Parathyroid adenoma (tissue), 2 donors: ENCODE measurements around the gene WWOX.

Experiments
- H2AFZ ChIP-seq: fragments of 300-600 bp; sonication (generic); one replicate; pipeline ENCODE4 v1.7.0; 2017; ENCODE audit warnings: antibody characterized with exemption, mild to moderate bottlenecking
- H3K27ac ChIP-seq: fragments of 300-600 bp; sonication (generic); one replicate; pipeline ENCODE4 v1.7.0; 2017
- H3K27me3 ChIP-seq: fragments of 300-600 bp; sonication (generic); one replicate; pipeline ENCODE4 v1.7.0; 2017; ENCODE audit warnings: low read length; ENCODE audit not compliant: control insufficient read depth, insufficient read depth
- H3K36me3 ChIP-seq: fragments of 300-600 bp; sonication (generic); one replicate; pipeline ENCODE4 v1.7.0; 2017; ENCODE audit warnings: low read length; ENCODE audit not compliant: control insufficient read depth, insufficient read depth
- H3K4me1 ChIP-seq: fragments of 300-600 bp; sonication (generic); one replicate; pipeline ENCODE4 v1.7.0; 2017; ENCODE audit warnings: control low read depth
- H3K4me2 ChIP-seq: fragments of 300-600 bp; sonication (generic); one replicate; pipeline ENCODE4 v1.7.0; 2017; ENCODE audit warnings: low read length
- H3K4me3 ChIP-seq: fragments of 300-600 bp; sonication (generic); one replicate; pipeline ENCODE4 v1.7.0; 2017; ENCODE audit warnings: low read depth, low read length
- H3K79me2 ChIP-seq: fragments of 300-600 bp; sonication (generic); one replicate; pipeline ENCODE4 v1.7.0; 2017; ENCODE audit warnings: control low read depth
- H3K9ac ChIP-seq: fragments of 300-600 bp; sonication (generic); one replicate; pipeline ENCODE4 v1.7.0; 2017; ENCODE audit warnings: mild to moderate bottlenecking
- H3K9me3 ChIP-seq: fragments of 300-600 bp; sonication (generic); one replicate; pipeline ENCODE4 v1.7.0; 2017; ENCODE audit warnings: low read length; ENCODE audit not compliant: control insufficient read depth
- TF ChIP-seq, protein P1 (sequence below): fragments of 300-600 bp; sonication (generic); IDR thresholded peaks from one replicate; pipeline ENCODE4 v1.7.0; 2017; ENCODE audit warnings: antibody characterized with exemption, mild to moderate bottlenecking
- donor health status: primary hyperparathyroidism.

WWOX gene

GRCh38 chr16:78155791-78156345 is 56.4 kb downstream of the WWOX start:
- Histone ChIP-seq H3K9me3 (no peaks in the 10 kb centered on the region), H3K27ac (no peak overlapping the region), H3K79me2 (peaks cover 3% of the 10 kb centered on the region), H3K4me1 (no peaks in the 10 kb centered on the region), H2AFZ (no peak overlapping the region), H3K4me2 (no peak overlapping the region), H3K4me3 (no peak overlapping the region), H3K36me3 (no peaks in the 10 kb centered on the region), H3K9ac (no peak overlapping the region), H3K27me3 (no peaks in the 10 kb centered on the region)
- TF ChIP-seq, protein P1, sequence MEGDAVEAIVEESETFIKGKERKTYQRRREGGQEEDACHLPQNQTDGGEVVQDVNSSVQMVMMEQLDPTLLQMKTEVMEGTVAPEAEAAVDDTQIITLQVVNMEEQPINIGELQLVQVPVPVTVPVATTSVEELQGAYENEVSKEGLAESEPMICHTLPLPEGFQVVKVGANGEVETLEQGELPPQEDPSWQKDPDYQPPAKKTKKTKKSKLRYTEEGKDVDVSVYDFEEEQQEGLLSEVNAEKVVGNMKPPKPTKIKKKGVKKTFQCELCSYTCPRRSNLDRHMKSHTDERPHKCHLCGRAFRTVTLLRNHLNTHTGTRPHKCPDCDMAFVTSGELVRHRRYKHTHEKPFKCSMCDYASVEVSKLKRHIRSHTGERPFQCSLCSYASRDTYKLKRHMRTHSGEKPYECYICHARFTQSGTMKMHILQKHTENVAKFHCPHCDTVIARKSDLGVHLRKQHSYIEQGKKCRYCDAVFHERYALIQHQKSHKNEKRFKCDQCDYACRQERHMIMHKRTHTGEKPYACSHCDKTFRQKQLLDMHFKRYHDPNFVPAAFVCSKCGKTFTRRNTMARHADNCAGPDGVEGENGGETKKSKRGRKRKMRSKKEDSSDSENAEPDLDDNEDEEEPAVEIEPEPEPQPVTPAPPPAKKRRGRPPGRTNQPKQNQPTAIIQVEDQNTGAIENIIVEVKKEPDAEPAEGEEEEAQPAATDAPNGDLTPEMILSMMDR: no peak

GRCh38 chr16:78161023-78161729 is 61.7 kb downstream of the WWOX start:
- no peak overlapping the region for H3K9ac ChIP-seq
- H3K36me3 ChIP-seq: no peaks in the 10 kb centered on the region
- no peak overlapping the region for H2AFZ ChIP-seq
- peaks cover 3% of the 10 kb centered on the region for H3K79me2 ChIP-seq
- no peaks in the 10 kb centered on the region for H3K4me1 ChIP-seq
- no peak overlapping the region for H3K4me3 ChIP-seq
- TF ChIP-seq, protein P1: no peak
- H3K27ac ChIP-seq: no peak overlapping the region
- no peaks in the 10 kb centered on the region for H3K27me3 ChIP-seq
- H3K9me3 ChIP-seq: no peaks in the 10 kb centered on the region
- H3K4me2 ChIP-seq: no peak overlapping the region

- Histone ChIP-seq H3K4me2 (no peak overlapping the region), H3K9ac (no peak overlapping the region), H3K9me3 (no peaks in the 10 kb centered on the region), H2AFZ (no peak overlapping the region), H3K27me3 (no peaks in the 10 kb centered on the region), H3K36me3 (no peaks in the 10 kb centered on the region), H3K4me3 (no peak overlapping the region), H3K27ac (no peak overlapping the region), H3K79me2 (no peaks in the 10 kb centered on the region), H3K4me1 (no peaks in the 10 kb centered on the region)
- TF ChIP-seq, protein P1: no peak
Observed at GRCh38 chr16:78163772-78164670, 64.6 kb downstream of the WWOX start.

- Histone ChIP-seq H2AFZ (no peak overlapping the region), H3K27me3 (no peaks in the 10 kb centered on the region), H3K4me3 (no peak overlapping the region), H3K4me1 (no peaks in the 10 kb centered on the region), H3K79me2 (no peaks in the 10 kb centered on the region), H3K4me2 (no peak overlapping the region), H3K36me3 (no peaks in the 10 kb centered on the region), H3K27ac (no peak overlapping the region), H3K9ac (no peak overlapping the region), H3K9me3 (no peaks in the 10 kb centered on the region)
- TF ChIP-seq, protein P1: no peak
Observed at GRCh38 chr16:78170494-78170933, 71.1 kb downstream of the WWOX start.
